CD14-positive monocyte (primary cell): ENCODE results near the gene SMAD6. TPM values are rescaled to one million over a fixed set of nuclear protein-coding genes. Genes with fewer than 3 reads are reported as not detected.

Source experiments
- DNase-seq, 3 donors: peaks; one replicate each; pipeline ENCODE4 v3.0.0-alpha.2; 2011 to 2022
- H2AFZ ChIP-seq: 2 replicates; pipeline ENCODE4 v1.6.0; 2012; ENCODE audit warnings: mild to moderate bottlenecking, low read depth, low read length, inconsistent platforms; ENCODE audit not compliant: insufficient read depth, poor library complexity, severe bottlenecking
- H3K27ac ChIP-seq, 2 donors: 1 replicate in 1 of 2; 2 replicates in 1 of 2; pipeline ENCODE4 v1.5.1; 2012 to 2013; ENCODE audit warnings: low read length in 2 of 2, control low read depth in 1 of 2, inconsistent platforms in 1 of 2, low read depth in 1 of 2, mild to moderate bottlenecking in 1 of 2
- H3K27me3 ChIP-seq, 2 donors: one replicate each; pipeline versions ENCODE4 v1.6.0 to v1.6.1; 2011 to 2013; ENCODE audit warnings: low read length in 2 of 2; ENCODE audit not compliant: control insufficient read depth in 2 of 2, insufficient read depth in 2 of 2
- H3K36me3 ChIP-seq, 2 donors: replicated peaks in 1 of 2; 1 replicate in 1 of 2; 2 replicates in 1 of 2; pipeline versions ENCODE4 v1.5.1 to v1.6.1; 2012 to 2013; ENCODE audit warnings: low read length in 2 of 2, control low read depth in 1 of 2, inconsistent platforms in 1 of 2, mild to moderate bottlenecking in 1 of 2; ENCODE audit not compliant: insufficient read depth in 2 of 2, control insufficient read depth in 1 of 2
- H3K4me1 ChIP-seq, 2 donors: 1 replicate in 1 of 2; 2 replicates in 1 of 2; pipeline versions ENCODE4 v1.5.1 to v1.6.1; 2012 to 2013; ENCODE audit warnings: low read length in 2 of 2, control low read depth in 1 of 2, inconsistent platforms in 1 of 2, mild to moderate bottlenecking in 1 of 2, moderate library complexity in 1 of 2; ENCODE audit not compliant: insufficient read depth in 2 of 2, control insufficient read depth in 1 of 2
- H3K4me2 ChIP-seq: replicated peaks from 2 replicates; pipeline ENCODE3; 2012; ENCODE audit warnings: low read length, moderate library complexity, mild to moderate bottlenecking; ENCODE audit not compliant: poor library complexity, severe bottlenecking; ENCODE audit errors: extremely low read depth
- H3K4me3 ChIP-seq, 3 experiments: fragments of 200-600 bp in 1 of 3; sonication (generic) in 1 of 3; replicated peaks in 1 of 3; 1 replicate in 2 of 3; 2 replicates in 1 of 3; pipeline ENCODE4 v1.5.1; 2011 to 2013; ENCODE audit warnings: low read length in 3 of 3, mild to moderate bottlenecking in 3 of 3, control low read depth in 2 of 3, low read depth in 2 of 3, inconsistent platforms in 1 of 3, moderate library complexity in 1 of 3
- H3K79me2 ChIP-seq: 2 replicates; pipeline ENCODE4 v1.6.0; 2012; ENCODE audit warnings: mild to moderate bottlenecking, control low read depth, inconsistent platforms, low read length, moderate library complexity; ENCODE audit not compliant: insufficient read depth
- H3K9ac ChIP-seq: 2 replicates; pipeline ENCODE4 v1.6.0; 2017; ENCODE audit warnings: low read length, mild to moderate bottlenecking; ENCODE audit not compliant: insufficient read depth, poor library complexity, severe bottlenecking
- H3K9me3 ChIP-seq, 2 donors: replicated peaks in 1 of 2; 1 replicate in 1 of 2; 2 replicates in 1 of 2; pipeline versions ENCODE4 v1.5.1 to v1.6.1; 2012 to 2013; ENCODE audit warnings: low read length in 2 of 2, control low read depth in 1 of 2; ENCODE audit not compliant: control insufficient read depth in 1 of 2, insufficient read depth in 1 of 2
- H4K20me1 ChIP-seq: 2 replicates; pipeline ENCODE4 v1.6.0; 2012; ENCODE audit warnings: mild to moderate bottlenecking, low read length, control low read depth, moderate library complexity; ENCODE audit not compliant: insufficient read depth
- H3K27ac Mint-ChIP-seq, 7 donors: one replicate each; pipeline ENCODE4 v1.8.0; 2020; ENCODE audit warnings: mild to moderate bottlenecking in 7 of 7, mixed read lengths in 7 of 7, moderate library complexity in 6 of 7, inconsistent platforms in 2 of 7
- H3K27me3 Mint-ChIP-seq, 3 donors: one replicate each; pipeline ENCODE4 v1.8.0; 2021 to 2022; ENCODE audit warnings: low read depth in 3 of 3, mild to moderate bottlenecking in 3 of 3, mixed read lengths in 3 of 3, moderate library complexity in 3 of 3, inconsistent platforms in 1 of 3
- H3K36me3 Mint-ChIP-seq, 2 donors: one replicate each; pipeline ENCODE4 v1.8.0; 2020; ENCODE audit warnings: mixed read lengths in 2 of 2, inconsistent platforms in 1 of 2, mild to moderate bottlenecking in 1 of 2
- H3K4me1 Mint-ChIP-seq: one replicate; pipeline ENCODE4 v1.8.0; 2020; ENCODE audit warnings: mild to moderate bottlenecking, mixed read lengths
- H3K4me3 Mint-ChIP-seq, 2 donors: one replicate each; pipeline ENCODE4 v1.8.0; 2020; ENCODE audit warnings: mild to moderate bottlenecking in 2 of 2, mixed read lengths in 2 of 2, moderate library complexity in 1 of 2
- H3K9me3 Mint-ChIP-seq, 7 donors: one replicate each; pipeline ENCODE4 v1.8.0; 2020 to 2022; ENCODE audit warnings: mixed read lengths in 7 of 7, mild to moderate bottlenecking in 6 of 7, moderate library complexity in 6 of 7, inconsistent platforms in 2 of 7
- WGBS: methylation state at CpG from one replicate; pipeline ENCODE4 v1.1.5; 2013; ENCODE audit warnings: missing lambda C conversion rate; ENCODE audit not compliant: insufficient coverage; 5-methylcytosine and 5-hydroxymethylcytosine counted together
- intact Hi-C, 2 donors: fragments of 100-400 bp; cut with micrococcal nuclease; formaldehyde crosslinking; loops; one replicate each; pipeline versions ENCODE4 v1.15.0 to v1.15.1; 2023
- polyA plus RNA-seq, 3 donors: library from polyadenylated mRNA; depleted of rRNA in 1 of 3; unstranded in 2 of 3; stranded (reverse) in 1 of 3; fragments of 300-500 nt in 2 of 3; fragments of >200 nt in 1 of 3; fragmentation: Illumina TruSeq in 2 of 3; gene quantifications; 1 replicate in 2 of 3; 2 replicates in 1 of 3; pipeline ENCODE4 v1.2.3, GENCODE V29; 2012 to 2021
- TF ChIP-seq, protein P1 (sequence below): fragments of 200-600 bp; IDR thresholded peaks from one replicate; pipeline ENCODE4 v1.8.0; 2022; ENCODE audit warnings: antibody characterized with exemption, mild to moderate bottlenecking

Gene SMAD6
- polyA plus RNA-seq, 3 donors, result 0.31 TPM; not detected in 2

DNA sequence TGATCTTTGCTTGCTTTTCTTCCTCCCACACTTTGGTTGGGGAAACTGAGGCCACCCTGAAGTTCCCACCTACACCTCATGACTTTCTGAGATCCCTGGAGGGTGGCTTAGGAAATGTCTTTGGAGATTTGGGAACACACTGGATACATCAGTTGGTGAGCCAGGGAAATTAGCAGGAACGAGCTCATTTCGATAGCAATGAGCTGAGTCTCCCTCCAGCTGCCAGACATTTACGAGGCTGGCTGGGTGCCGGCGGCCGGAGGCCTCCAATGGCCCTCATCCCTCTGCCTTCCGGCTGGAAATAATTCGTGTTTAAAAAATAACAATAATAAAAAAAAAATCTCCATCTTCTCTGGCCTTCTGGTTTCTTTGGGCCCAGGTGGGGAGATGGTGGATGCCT, 38.8 kb downstream of the SMAD6 start:
- Histone ChIP-seq H3K4me2 (no peak overlapping the region), H3K79me2 (no peaks in the 10 kb centered on the region), H4K20me1 (no peaks in the 10 kb centered on the region), H3K36me3 (no peaks in the 10 kb centered on the region), H3K9ac (no peak overlapping the region), H3K4me1 (no peaks in the 10 kb centered on the region), H3K4me3 (no peak overlapping the region), H3K27me3 (no peaks in the 10 kb centered on the region), H2AFZ (no peak overlapping the region), H3K9me3 (no peaks in the 10 kb centered on the region), H3K27ac (no peak overlapping the region)
- 100% methylated on average over 2 of the region's 8 CpGs for WGBS
- Mint-ChIP-seq H3K36me3 (no peaks in the 10 kb centered on the region), H3K4me3 (no peak overlapping the region), H3K27me3 (peaks cover 0 to 4% (median 3%) of the 10 kb centered on the region in 3 donors), H3K27ac (no peak overlapping the region), H3K9me3 (no peaks in the 10 kb centered on the region), H3K4me1 (peaks cover 4% of the 10 kb centered on the region)
- intact Hi-C loops, result no loop called here
- DNase-seq, result no peak
- TF ChIP-seq, protein P1, sequence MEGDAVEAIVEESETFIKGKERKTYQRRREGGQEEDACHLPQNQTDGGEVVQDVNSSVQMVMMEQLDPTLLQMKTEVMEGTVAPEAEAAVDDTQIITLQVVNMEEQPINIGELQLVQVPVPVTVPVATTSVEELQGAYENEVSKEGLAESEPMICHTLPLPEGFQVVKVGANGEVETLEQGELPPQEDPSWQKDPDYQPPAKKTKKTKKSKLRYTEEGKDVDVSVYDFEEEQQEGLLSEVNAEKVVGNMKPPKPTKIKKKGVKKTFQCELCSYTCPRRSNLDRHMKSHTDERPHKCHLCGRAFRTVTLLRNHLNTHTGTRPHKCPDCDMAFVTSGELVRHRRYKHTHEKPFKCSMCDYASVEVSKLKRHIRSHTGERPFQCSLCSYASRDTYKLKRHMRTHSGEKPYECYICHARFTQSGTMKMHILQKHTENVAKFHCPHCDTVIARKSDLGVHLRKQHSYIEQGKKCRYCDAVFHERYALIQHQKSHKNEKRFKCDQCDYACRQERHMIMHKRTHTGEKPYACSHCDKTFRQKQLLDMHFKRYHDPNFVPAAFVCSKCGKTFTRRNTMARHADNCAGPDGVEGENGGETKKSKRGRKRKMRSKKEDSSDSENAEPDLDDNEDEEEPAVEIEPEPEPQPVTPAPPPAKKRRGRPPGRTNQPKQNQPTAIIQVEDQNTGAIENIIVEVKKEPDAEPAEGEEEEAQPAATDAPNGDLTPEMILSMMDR, result no peak

DNA sequence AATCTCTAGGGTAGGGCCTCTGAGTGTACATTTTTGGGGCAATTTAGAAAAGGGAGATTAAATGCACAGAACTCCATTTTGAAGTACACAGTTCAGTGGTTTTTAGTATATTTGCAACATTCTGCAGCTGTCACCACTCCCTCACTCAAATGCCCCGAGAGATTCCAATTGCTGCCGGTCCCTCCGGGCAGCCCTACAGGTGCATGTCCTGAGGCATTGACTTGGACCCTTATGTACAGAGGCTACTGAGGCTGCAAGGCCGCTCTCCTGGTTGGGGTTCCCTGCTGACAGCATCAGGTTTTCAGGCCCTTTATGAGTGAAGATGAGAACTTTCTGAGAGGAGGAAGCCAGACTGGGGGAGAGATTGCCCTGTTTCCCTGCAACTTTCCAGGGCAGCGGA, 39.6 kb downstream of the SMAD6 start:
- Histone ChIP-seq H3K4me1 (no peaks in the 10 kb centered on the region), H3K27ac (no peak overlapping the region), H4K20me1 (no peaks in the 10 kb centered on the region), H3K79me2 (no peaks in the 10 kb centered on the region), H3K36me3 (no peaks in the 10 kb centered on the region), H3K27me3 (no peaks in the 10 kb centered on the region), H3K4me3 (no peak overlapping the region), H3K4me2 (no peak overlapping the region), H3K9ac (no peak overlapping the region), H2AFZ (no peak overlapping the region), H3K9me3 (no peaks in the 10 kb centered on the region)
- Mint-ChIP-seq H3K27me3 (peaks cover 0 to 3% (median 2%) of the 10 kb centered on the region in 3 donors), H3K36me3 (no peaks in the 10 kb centered on the region), H3K4me3 (no peak overlapping the region), H3K27ac (peak overlapping the region in 1 of 7 donors; percentile 18), H3K4me1 (peaks cover under 1% of the 10 kb centered on the region), H3K9me3 (no peaks in the 10 kb centered on the region)
- intact Hi-C loops, result no loop called here
- DNase-seq, result no peak
- 80% methylated on average over 1 of the region's 5 CpGs for WGBS
- TF ChIP-seq, protein P1, result no peak
